HEK293 (cell line): ENCODE data around the gene PRKG1.

Source experiments
- BCL11A ChIP-seq: fragments of 450-650 bp; formaldehyde crosslinking; IDR thresholded peaks from 2 replicates; pipeline ENCODE4 v1.5.1; 2016; ENCODE audit warnings: low read depth, missing biosample characterization, missing genetic modification characterization
- KLF9 ChIP-seq: fragments of 450-650 bp; formaldehyde crosslinking; IDR thresholded peaks from 2 replicates; pipeline ENCODE4 v1.5.1; 2016; ENCODE audit warnings: missing biosample characterization, missing genetic modification characterization, low read depth
- YY1 ChIP-seq: fragments of 450-650 bp; formaldehyde crosslinking; IDR thresholded peaks from 2 replicates; pipeline ENCODE4 v1.5.1; 2018; ENCODE audit warnings: missing biosample characterization, missing genetic modification characterization
- ZNF19 ChIP-seq: fragments of 450-650 bp; formaldehyde crosslinking; IDR thresholded peaks from 2 replicates; pipeline ENCODE4; 2016; ENCODE audit warnings: missing biosample characterization, missing genetic modification characterization, low read depth
- ZNF23 ChIP-seq: fragments of 450-650 bp; formaldehyde crosslinking; IDR thresholded peaks from 2 replicates; pipeline ENCODE4 v1.5.1; 2016; ENCODE audit warnings: missing biosample characterization, missing genetic modification characterization, borderline replicate concordance
- ZNF274 ChIP-seq, 2 experiments: fragments of 200-500 bp in 1 of 2; fragments of 450-650 bp in 1 of 2; sonication (Bioruptor generic) in 1 of 2; formaldehyde crosslinking in 1 of 2; IDR thresholded peaks; 2 replicates each; pipeline versions ENCODE4 v1.5.1 to v1.6.1; 2014 to 2016; ENCODE audit warnings: borderline replicate concordance in 1 of 2, inconsistent platforms in 1 of 2, low read length in 1 of 2, missing biosample characterization in 1 of 2, missing genetic modification characterization in 1 of 2
- ZNF501 ChIP-seq: fragments of 450-650 bp; formaldehyde crosslinking; IDR thresholded peaks from 2 replicates; pipeline ENCODE4 v1.5.1; 2016; ENCODE audit warnings: missing biosample characterization, missing genetic modification characterization
- ZNF596 ChIP-seq: fragments of 450-650 bp; IDR thresholded peaks from 2 replicates; pipeline ENCODE4 v1.5.0; 2018; ENCODE audit warnings: missing biosample characterization, mild to moderate bottlenecking, missing genetic modification characterization, moderate library complexity
- ZNF623 ChIP-seq: fragments of 450-650 bp; formaldehyde crosslinking; IDR thresholded peaks from 2 replicates; pipeline ENCODE4 v1.5.1; 2016; ENCODE audit warnings: missing biosample characterization, missing genetic modification characterization
- ZNF837 ChIP-seq: fragments of 450-650 bp; formaldehyde crosslinking; IDR thresholded peaks from 2 replicates; pipeline ENCODE4 v1.5.1; 2016; ENCODE audit warnings: missing biosample characterization, missing genetic modification characterization
- TF ChIP-seq, protein P1 (sequence below): fragments of 450-650 bp; formaldehyde crosslinking; IDR thresholded peaks from 2 replicates; pipeline ENCODE4 v1.5.1; 2016; ENCODE audit warnings: missing biosample characterization, missing genetic modification characterization
- TF ChIP-seq, protein P2 (sequence below): fragments of 450-650 bp; formaldehyde crosslinking; IDR thresholded peaks from 2 replicates; pipeline ENCODE4 v1.5.1; 2016; ENCODE audit warnings: missing biosample characterization, missing genetic modification characterization
- TF ChIP-seq, protein P3 (sequence below): fragments of 450-650 bp; formaldehyde crosslinking; IDR thresholded peaks from 2 replicates; pipeline ENCODE4 v1.5.1; 2016; ENCODE audit warnings: missing biosample characterization, missing genetic modification characterization
- TF ChIP-seq, protein P4 (sequence below): fragments of 450-650 bp; IDR thresholded peaks from 2 replicates; pipeline ENCODE4 v1.5.1; 2018; ENCODE audit warnings: missing biosample characterization, missing genetic modification characterization

DNA sequence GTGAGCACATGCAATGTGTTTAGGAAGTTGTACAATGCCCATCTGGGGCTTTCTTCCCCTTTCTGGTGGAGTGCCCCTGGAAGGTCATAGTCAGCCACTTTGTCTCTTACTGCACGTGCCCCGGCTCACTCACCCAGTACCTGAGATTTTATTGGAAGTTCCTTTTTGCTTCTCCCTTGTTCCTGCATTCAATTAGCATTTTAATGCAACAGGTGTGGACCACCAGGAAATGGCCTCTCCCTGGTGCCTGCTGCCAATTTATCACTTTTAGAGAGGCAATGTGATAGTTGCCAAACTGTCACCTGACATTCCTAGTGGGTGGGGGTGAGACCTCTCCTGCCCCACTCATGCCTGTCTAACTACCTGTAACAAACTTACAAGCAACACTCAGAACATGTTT is 946.4 kb downstream of the PRKG1 start:
- TF ChIP-seq BCL11A (tag by site-specific recombination) (no peak), YY1 (no peak), ZNF23 (tag by site-specific recombination) (no peak), ZNF274 (IDR thresholded peaks at IDR 0.05; ENCODE audit: low read length) (no peak), ZNF274 (tag by site-specific recombination; IDR thresholded peaks at IDR 0.05; ENCODE audit: borderline replicate concordance) (no peak), KLF9 (tag by site-specific recombination) (no peak), ZNF19 (tag by site-specific recombination) (no peak), ZNF837 (no peak), ZNF623 (no peak), ZNF501 (no peak), ZNF596 (no peak)
- TF ChIP-seq, protein P1, sequence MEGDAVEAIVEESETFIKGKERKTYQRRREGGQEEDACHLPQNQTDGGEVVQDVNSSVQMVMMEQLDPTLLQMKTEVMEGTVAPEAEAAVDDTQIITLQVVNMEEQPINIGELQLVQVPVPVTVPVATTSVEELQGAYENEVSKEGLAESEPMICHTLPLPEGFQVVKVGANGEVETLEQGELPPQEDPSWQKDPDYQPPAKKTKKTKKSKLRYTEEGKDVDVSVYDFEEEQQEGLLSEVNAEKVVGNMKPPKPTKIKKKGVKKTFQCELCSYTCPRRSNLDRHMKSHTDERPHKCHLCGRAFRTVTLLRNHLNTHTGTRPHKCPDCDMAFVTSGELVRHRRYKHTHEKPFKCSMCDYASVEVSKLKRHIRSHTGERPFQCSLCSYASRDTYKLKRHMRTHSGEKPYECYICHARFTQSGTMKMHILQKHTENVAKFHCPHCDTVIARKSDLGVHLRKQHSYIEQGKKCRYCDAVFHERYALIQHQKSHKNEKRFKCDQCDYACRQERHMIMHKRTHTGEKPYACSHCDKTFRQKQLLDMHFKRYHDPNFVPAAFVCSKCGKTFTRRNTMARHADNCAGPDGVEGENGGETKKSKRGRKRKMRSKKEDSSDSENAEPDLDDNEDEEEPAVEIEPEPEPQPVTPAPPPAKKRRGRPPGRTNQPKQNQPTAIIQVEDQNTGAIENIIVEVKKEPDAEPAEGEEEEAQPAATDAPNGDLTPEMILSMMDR, result no peak
- TF ChIP-seq, protein P2, sequence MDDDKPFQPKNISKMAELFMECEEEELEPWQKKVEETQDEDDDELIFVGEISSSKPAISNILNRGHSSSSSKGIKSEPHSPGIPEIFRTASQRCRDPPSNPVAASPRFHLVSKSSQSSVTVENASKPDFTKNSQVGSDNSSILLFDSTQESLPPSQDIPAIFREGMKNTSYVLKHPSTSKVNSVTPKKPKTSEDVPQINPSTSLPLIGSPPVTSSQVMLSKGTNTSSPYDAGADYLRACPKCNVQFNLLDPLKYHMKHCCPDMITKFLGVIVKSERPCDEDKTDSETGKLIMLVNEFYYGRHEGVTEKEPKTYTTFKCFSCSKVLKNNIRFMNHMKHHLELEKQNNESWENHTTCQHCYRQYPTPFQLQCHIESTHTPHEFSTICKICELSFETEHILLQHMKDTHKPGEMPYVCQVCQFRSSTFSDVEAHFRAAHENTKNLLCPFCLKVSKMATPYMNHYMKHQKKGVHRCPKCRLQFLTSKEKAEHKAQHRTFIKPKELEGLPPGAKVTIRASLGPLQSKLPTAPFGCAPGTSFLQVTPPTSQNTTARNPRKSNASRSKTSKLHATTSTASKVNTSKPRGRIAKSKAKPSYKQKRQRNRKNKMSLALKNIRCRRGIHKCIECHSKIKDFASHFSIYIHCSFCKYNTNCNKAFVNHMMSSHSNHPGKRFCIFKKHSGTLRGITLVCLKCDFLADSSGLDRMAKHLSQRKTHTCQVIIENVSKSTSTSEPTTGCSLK, result no peak
- TF ChIP-seq, protein P3, sequence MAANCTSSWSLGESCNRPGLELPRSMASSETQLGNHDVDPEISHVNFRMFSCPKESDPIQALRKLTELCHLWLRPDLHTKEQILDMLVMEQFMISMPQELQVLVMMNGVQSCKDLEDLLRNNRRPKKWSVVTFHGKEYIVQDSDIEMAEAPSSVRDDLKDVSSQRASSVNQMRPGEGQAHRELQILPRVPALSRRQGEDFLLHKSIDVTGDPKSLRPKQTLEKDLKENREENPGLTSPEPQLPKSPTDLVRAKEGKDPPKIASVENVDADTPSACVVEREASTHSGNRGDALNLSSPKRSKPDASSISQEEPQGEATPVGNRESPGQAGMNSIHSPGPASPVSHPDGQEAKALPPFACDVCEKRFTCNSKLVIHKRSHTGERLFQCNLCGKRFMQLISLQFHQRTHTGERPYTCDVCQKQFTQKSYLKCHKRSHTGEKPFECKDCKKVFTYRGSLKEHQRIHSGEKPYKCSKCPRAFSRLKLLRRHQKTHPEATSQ (tag by site-specific recombination), result no peak
- TF ChIP-seq, protein P4, sequence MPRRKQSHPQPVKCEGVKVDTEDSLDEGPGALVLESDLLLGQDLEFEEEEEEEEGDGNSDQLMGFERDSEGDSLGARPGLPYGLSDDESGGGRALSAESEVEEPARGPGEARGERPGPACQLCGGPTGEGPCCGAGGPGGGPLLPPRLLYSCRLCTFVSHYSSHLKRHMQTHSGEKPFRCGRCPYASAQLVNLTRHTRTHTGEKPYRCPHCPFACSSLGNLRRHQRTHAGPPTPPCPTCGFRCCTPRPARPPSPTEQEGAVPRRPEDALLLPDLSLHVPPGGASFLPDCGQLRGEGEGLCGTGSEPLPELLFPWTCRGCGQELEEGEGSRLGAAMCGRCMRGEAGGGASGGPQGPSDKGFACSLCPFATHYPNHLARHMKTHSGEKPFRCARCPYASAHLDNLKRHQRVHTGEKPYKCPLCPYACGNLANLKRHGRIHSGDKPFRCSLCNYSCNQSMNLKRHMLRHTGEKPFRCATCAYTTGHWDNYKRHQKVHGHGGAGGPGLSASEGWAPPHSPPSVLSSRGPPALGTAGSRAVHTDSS (tag by site-specific recombination), result no peak
